Stimulated activated naive CD4-positive, alpha-beta T cell treated with Interleukin-2 at 50 U/mL for 16 hours (primary cell): Measurements from ENCODE around the gene RAI1.

Source experiments
- DNase-seq: peaks from one replicate; lab custom pipeline; 2025; lab: John Stamatoyannopoulos, UW

Gene RAI1

DNA sequence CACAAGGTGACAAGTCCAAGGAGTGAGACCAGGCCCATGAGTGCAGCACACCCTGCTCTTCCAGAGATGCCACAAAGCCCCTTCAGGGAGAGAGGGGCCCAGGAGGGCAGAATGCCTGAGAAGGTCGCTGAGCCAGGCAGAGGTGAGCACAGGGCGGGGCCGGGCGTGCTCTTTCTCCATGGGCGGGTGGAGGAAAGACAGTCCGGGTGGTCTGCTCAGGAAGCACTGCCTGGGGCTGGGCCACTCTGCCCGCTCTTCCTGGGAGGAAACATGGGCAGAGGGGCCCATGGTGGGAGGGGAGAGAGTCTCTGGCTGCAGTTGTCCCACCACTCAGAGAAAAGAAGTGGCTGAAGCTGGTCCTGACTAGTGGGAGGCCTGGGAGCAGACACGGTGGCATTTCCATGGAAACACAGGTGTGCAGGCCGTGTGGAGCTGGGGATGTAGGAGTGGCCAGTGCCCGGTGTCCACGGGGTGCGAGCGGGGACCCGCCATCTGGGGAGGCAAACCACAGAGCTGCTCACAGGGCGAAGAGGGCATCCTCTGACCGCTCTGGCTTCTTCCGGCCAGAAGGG is 165.9 kb downstream of the RAI1 start:
- DNase-seq: no peak

- no peak for DNase-seq
Observed at GRCh38 chr17:17847726-17848125, 166.5 kb downstream of the RAI1 start.

DNA sequence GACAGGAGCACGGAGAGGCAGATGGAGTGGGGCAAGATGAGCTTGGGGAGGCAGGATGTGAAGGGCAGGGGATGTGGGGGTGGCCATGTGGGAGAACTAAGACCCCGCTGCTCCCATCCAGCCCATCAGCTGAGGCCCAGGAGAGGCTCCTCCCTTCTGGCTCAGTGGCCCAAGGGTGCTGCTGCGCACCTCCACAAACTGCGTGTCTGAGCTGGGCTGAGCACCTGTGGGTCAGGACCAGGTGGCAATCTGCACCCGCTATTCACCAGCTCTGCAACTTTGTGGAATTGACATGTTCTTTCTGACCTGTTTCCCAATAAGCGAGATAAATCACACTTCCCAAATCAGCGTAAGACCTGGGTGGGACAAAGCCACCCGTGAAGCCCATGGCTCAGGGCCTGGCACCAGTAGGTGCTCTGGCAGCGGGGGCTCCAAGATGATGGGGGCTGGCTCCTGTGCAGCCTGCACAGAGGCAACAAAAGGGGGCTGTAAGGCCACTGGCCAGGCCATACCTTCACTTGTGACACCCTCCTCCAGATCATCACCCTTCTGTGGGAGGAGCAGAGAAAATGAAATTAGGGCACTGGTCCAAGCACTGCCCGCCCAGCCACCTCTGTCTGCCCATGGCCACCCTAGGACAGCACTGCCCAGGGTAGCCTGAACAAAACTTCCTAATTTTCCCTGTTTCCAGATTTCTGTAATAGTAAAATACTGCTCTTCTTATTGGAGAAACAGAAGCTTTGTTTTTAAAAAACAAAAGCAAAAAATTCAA is 167.2 kb downstream of the RAI1 start:
- no peak for DNase-seq

DNA sequence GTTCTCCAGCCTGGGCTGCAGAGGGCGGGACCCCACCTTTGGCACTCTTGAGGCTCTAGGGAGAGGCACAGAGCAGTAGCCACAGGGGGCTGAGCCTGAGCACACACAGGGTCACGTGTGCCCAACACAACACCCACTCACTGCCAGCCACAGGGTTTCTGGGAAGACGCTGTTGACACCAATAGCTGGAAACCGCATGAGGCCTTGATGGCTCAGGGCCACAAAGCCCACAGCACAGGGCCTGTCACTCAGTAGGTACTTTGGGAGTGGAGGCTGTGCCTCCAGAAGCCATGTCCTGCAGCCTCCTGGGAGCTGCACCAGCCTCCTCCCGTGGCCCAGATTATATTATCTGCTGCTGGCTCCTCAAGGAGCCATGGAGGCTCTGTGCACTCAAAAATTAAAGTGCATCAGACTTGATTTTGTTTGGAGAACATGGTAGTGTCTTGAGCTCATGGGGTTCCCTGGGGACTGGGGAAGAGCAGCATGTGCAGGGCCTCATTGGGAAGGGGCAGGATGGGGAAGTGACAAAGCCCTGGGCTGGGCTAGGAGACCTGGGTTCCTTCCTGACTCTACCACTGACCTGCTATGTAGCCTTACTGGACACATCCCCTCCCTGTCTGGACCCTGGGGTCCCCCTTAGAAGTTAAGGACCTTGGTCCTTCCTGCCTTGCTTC is 168.0 kb downstream of the RAI1 start:
- peak; percentile 88 for DNase-seq

GRCh38 chr17:17849845-17850373 is 168.7 kb downstream of the RAI1 start:
- peak; percentile 23 for DNase-seq

- DNase-seq: no peak
Observed at GRCh38 chr17:17851103-17852002, 170.1 kb downstream of the RAI1 start.

GRCh38 chr17:17852930-17853329 is 171.7 kb downstream of the RAI1 start:
- DNase-seq: no peak

DNA sequence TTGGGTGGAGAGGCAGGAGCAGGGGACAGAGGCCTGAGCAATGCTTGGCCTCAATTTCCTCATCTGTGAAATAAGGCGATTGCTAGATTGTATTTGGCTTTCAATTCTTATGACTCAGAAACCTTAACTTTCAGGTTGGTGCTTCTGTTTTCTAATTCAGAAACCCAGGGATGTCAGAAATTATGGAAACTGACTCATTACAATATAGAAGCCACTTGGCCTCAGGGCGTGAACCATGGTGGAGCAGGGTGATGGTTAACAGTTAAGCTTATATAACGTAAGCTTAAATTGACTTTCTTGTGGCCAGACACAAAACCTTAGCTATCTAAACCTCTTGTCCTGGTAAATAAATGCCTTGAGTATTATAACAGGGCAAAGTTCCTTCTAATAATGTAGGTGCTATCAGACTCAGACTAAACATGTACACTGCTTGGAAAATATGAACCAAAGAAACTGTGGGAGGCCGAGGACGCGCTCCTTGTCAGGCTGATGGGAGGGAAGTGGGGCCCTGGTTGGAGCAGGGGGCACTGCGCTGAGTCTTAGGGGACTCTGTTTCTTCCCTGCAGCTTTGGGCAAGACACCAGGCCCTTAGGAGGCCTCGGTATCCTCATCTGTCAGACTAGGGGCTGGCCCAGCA is 172.7 kb downstream of the RAI1 start:
- DNase-seq: peak; percentile 58

- DNase-seq: no peak
Observed at GRCh38 chr17:17855976-17856375, 174.7 kb downstream of the RAI1 start.

DNA sequence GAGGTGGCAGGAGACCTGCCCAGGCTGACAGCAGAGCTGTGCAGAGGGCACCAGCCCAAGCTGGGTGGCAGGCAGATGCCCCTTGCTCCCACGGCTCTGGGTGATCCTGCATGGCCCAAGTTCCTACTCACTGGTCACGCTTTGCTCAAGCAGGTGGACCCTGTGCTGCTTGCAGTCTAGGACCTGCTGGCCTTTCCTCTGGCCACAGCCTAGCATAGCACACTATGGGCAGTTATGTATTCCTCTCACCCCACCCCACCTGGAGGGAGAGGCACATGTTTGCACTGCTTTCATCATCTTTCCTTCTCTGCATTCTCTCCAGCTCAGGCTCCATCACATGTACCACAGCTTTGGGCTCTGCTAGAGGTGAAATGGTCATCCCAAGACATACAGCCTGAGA is 175.1 kb downstream of the RAI1 start:
- DNase-seq: no peak

DNA sequence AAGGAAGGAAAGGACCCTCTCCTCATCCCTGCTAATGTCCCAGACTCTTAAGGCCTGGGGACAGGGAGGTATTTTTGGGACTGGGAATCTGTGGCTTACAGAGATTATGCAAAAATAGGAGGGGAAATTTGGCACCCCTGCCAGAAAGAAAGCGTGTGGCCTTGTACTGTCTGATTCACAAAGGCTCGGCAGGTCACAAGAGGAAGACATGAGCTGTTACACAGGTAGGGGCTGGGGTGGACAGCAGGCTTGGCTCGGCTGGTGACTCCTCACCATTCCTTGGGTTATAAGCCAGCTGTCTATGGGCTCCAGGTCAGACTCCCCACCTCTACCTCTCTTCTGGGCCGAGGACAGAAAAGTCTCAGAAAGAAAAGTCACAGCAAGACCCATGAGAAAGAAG is 176.2 kb downstream of the RAI1 start:
- no peak for DNase-seq

GRCh38 chr17:17859909-17860765 is 178.9 kb downstream of the RAI1 start:
- peak; percentile 56 for DNase-seq

DNA sequence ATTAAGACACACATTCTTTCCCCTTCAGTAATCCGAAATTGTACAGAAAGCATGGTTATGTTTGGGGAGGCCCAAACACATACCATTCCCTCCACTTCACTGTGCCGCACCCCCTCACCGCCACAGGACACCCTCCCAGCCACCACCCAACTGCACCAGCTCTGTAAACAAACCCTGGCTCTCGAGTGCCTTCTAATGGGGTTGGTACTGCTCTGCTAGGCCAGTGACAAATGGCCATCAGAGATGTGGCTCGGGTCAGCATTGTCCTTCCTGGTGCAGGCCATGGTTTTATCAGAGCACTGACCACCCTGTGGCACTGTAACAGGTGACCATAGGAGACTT is 179.5 kb downstream of the RAI1 start:
- no peak for DNase-seq
